MCF 10A (cell line): ENCODE data around the gene ARHGEF17. TPM values are rescaled to one million over a fixed set of nuclear protein-coding genes. Genes with fewer than 3 reads are reported as not detected.

Experiments
- BruUV-seq: library from RNA; stranded (reverse); fragments of 400-500 nt; replicated peaks from 2 replicates; lab custom pipeline; 2021; lab: Mats Ljungman, UMichigan
- CTCF ChIA-PET: fragments of 300-600 bp; sonication (Branson Sonifier 250); formaldehyde crosslinking; extraction: SDS; loops from one replicate; lab custom pipeline; 2021; ENCODE audit warnings: antibody characterized with exemption, inconsistent platforms; lab: Yijun Ruan, JAX
- POLR2A ChIA-PET: fragments of 300-600, 350-650 bp; sonication (Branson Sonifier 250); formaldehyde crosslinking; extraction: SDS; loops from one replicate; lab custom pipeline; 2020; ENCODE audit warnings: antibody characterized with exemption, inconsistent platforms; lab: Yijun Ruan, JAX
- DNase-seq: peaks from one replicate; pipeline ENCODE4 v3.0.0-alpha.2; 2018; ENCODE audit not compliant: unreplicated experiment
- H3K27ac Mint-ChIP-seq: one replicate; pipeline ENCODE4 v1.8.0; 2022; ENCODE audit warnings: mild to moderate bottlenecking, low read depth, mixed read lengths; ENCODE audit not compliant: unreplicated experiment
- H3K27me3 Mint-ChIP-seq: one replicate; pipeline ENCODE4 v1.8.0; 2022; ENCODE audit warnings: mixed read lengths; ENCODE audit not compliant: insufficient read depth, unreplicated experiment
- H3K36me3 Mint-ChIP-seq: one replicate; pipeline ENCODE4 v1.8.0; 2022; ENCODE audit warnings: mild to moderate bottlenecking, moderate library complexity, mixed read lengths; ENCODE audit not compliant: insufficient read depth, unreplicated experiment
- H3K4me1 Mint-ChIP-seq: one replicate; pipeline ENCODE4 v1.8.0; 2022; ENCODE audit warnings: mixed read lengths; ENCODE audit not compliant: insufficient read depth, unreplicated experiment
- H3K4me3 Mint-ChIP-seq: one replicate; pipeline ENCODE4 v1.8.0; 2022; ENCODE audit warnings: mild to moderate bottlenecking, moderate library complexity, mixed read lengths; ENCODE audit not compliant: unreplicated experiment
- H3K9me3 Mint-ChIP-seq: one replicate; pipeline ENCODE4 v1.8.0; 2022; ENCODE audit warnings: mixed read lengths; ENCODE audit not compliant: unreplicated experiment
- CTCF ChIP-seq: fragments of 200-600 bp; IDR thresholded peaks from one replicate; pipeline ENCODE4 v1.8.0; 2022; ENCODE audit warnings: antibody characterized with exemption, mild to moderate bottlenecking; ENCODE audit not compliant: unreplicated experiment
- intact Hi-C: fragments of 100-400 bp; cut with micrococcal nuclease; formaldehyde crosslinking; loops from 2 replicates; pipeline ENCODE4 v1.14.1; 2022
- total RNA-seq: library from RNA; stranded (reverse); gene quantifications from 2 replicates; pipeline ENCODE4 v1.2.3, GENCODE V29; 2022

The ARHGEF17 gene
- total RNA-seq, 1 experiment from 2014 or later, result 27.6 TPM

GRCh38 chr11:73365352-73366264 is 57.5 kb downstream of the ARHGEF17 start:
- TF ChIP-seq CTCF, result no peak
- ChIA-PET CTCF (interaction anchor here (6.9 kb wide), 1 partner anchor 14 kb away, joined by 53 read pairs; no protein-coding TSS in a partner anchor), POLR2A (no interaction called here)
- intact Hi-C loops, result no loop called here
- Mint-ChIP-seq H3K27me3 (no peaks in the 10 kb centered on the region), H3K9me3 (no peaks in the 10 kb centered on the region), H3K27ac (no peak overlapping the region), H3K36me3 (peaks cover 21% of the 10 kb centered on the region), H3K4me1 (no peaks in the 10 kb centered on the region), H3K4me3 (no peak overlapping the region)
- no peak for DNase-seq
- BruUV-seq, result no TSS peak

GRCh38 chr11:73366265-73366610 is 58.2 kb downstream of the ARHGEF17 start:
- no peak for DNase-seq
- Mint-ChIP-seq H3K27ac (no peak overlapping the region), H3K4me1 (no peaks in the 10 kb centered on the region), H3K9me3 (no peaks in the 10 kb centered on the region), H3K4me3 (no peak overlapping the region), H3K36me3 (peaks cover 19% of the 10 kb centered on the region), H3K27me3 (no peaks in the 10 kb centered on the region)
- no peak for TF ChIP-seq CTCF
- ChIA-PET CTCF (interaction anchor here (1.4 kb wide), 1 partner anchor 14 kb away, joined by 7 read pairs; no protein-coding TSS in a partner anchor), POLR2A (no interaction called here)
- intact Hi-C loops, result no loop called here
- BruUV-seq, result no TSS peak

GRCh38 chr11:73366953-73367352 is 58.9 kb downstream of the ARHGEF17 start:
- intact Hi-C loops, result no loop called here
- no peak for DNase-seq
- no peak overlapping the region for H3K27ac Mint-ChIP-seq
- ChIA-PET CTCF (interaction anchor here (0.9 to 1.4 kb wide), 2 partner anchors 15 to 26 kb away, joined by 5 to 7 read pairs; no protein-coding TSS in a partner anchor), POLR2A (interaction anchor here (0.6 kb wide), 1 partner anchor 1394 kb away, joined by 3 read pairs; no protein-coding TSS in a partner anchor)
- H3K4me1 Mint-ChIP-seq, result no peaks in the 10 kb centered on the region
- H3K4me3 Mint-ChIP-seq, result no peak overlapping the region
- BruUV-seq, result no TSS peak
- H3K9me3 Mint-ChIP-seq, result no peaks in the 10 kb centered on the region
- no peak for TF ChIP-seq CTCF
- H3K27me3 Mint-ChIP-seq, result no peaks in the 10 kb centered on the region
- peaks cover 15% of the 10 kb centered on the region for H3K36me3 Mint-ChIP-seq

- intact Hi-C loops, result no loop called here
- no TSS peak for BruUV-seq
- CTCF ChIA-PET, result interaction anchor here (0.9 to 1.4 kb wide), 2 partner anchors 16 to 25 kb away, joined by 5 to 7 read pairs; no protein-coding TSS in a partner anchor
- no peak for TF ChIP-seq CTCF
- no peaks in the 10 kb centered on the region for H3K9me3 Mint-ChIP-seq
- POLR2A ChIA-PET, result interaction anchor here (0.6 kb wide), 1 partner anchor 1394 kb away, joined by 3 read pairs; no protein-coding TSS in a partner anchor
- H3K27me3 Mint-ChIP-seq, result no peaks in the 10 kb centered on the region
- H3K4me3 Mint-ChIP-seq, result no peak overlapping the region
- peaks cover 15% of the 10 kb centered on the region for H3K36me3 Mint-ChIP-seq
- H3K4me1 Mint-ChIP-seq, result no peaks in the 10 kb centered on the region
- H3K27ac Mint-ChIP-seq, result no peak overlapping the region
- no peak for DNase-seq
These were observed 59.5 kb downstream of the ARHGEF17 start for GRCh38 chr11:73367482-73368024.
